BLaER1 (cell line): ENCODE data around the gene RBKS.
A peak's percentile ranks its signal among the peaks of the same experiment; 100 is the strongest.

ENCODE experiments used
- H3K27ac ChIP-seq: shearing (Covaris generic); formaldehyde crosslinking; 2 replicates; pipeline ENCODE4 v1.8.1; 2022
- H3K27me3 ChIP-seq: shearing (Covaris generic); formaldehyde crosslinking; 2 replicates; pipeline ENCODE4 v1.8.1; 2022
- H3K36me3 ChIP-seq: shearing (Covaris generic); formaldehyde crosslinking; 2 replicates; pipeline ENCODE4 v1.8.1; 2022
- H3K4me1 ChIP-seq: shearing (Covaris generic); formaldehyde crosslinking; 2 replicates; pipeline ENCODE4 v1.8.1; 2022
- H3K4me2 ChIP-seq: shearing (Covaris generic); formaldehyde crosslinking; 2 replicates; pipeline ENCODE4 v1.8.1; 2022
- H3K4me3 ChIP-seq: shearing (Covaris generic); formaldehyde crosslinking; 2 replicates; pipeline ENCODE4 v1.8.1; 2022
- H3K9ac ChIP-seq: shearing (Covaris generic); formaldehyde crosslinking; 2 replicates; pipeline ENCODE4 v1.8.1; 2022
- H3K9me3 ChIP-seq: shearing (Covaris generic); formaldehyde crosslinking; 2 replicates; pipeline ENCODE4 v1.8.1; 2022
- H4K20me1 ChIP-seq: shearing (Covaris generic); formaldehyde crosslinking; 2 replicates; pipeline ENCODE4 v1.8.1; 2022
- Cebpa-rat ChIP-seq: shearing (Covaris generic); IDR thresholded peaks from 2 replicates; pipeline ENCODE4 v1.8.1; 2022

RBKS gene

GRCh38 chr2:27920148-27920885 lies 30.1 kb upstream of the RBKS start:
- H3K9me3 ChIP-seq, result 0 out of 2 replicates have a peak, but pooled peaks cover 4% of the 10 kb centered on the region
- H3K27me3 ChIP-seq, result no peaks in the 10 kb centered on the region
- no peak for TF ChIP-seq Cebpa-rat
- H3K27ac ChIP-seq, result no peak overlapping the region
- no peak overlapping the region for H3K9ac ChIP-seq
- H4K20me1 ChIP-seq, result no peaks in the 10 kb centered on the region
- peaks cover 21% of the 10 kb centered on the region for H3K4me1 ChIP-seq
- H3K4me3 ChIP-seq, result no peak overlapping the region
- peak overlapping the region; percentile 25 for H3K4me2 ChIP-seq
- H3K36me3 ChIP-seq, result peaks cover 6% of the 10 kb centered on the region

- H3K27me3 ChIP-seq, result no peaks in the 10 kb centered on the region
- no peak overlapping the region for H3K4me2 ChIP-seq
- no peak for TF ChIP-seq Cebpa-rat
- no peaks in the 10 kb centered on the region for H4K20me1 ChIP-seq
- no peak overlapping the region for H3K9ac ChIP-seq
- H3K27ac ChIP-seq, result no peak overlapping the region
- 0 out of 2 replicates have a peak, but pooled peaks cover 4% of the 10 kb centered on the region for H3K9me3 ChIP-seq
- H3K4me3 ChIP-seq, result no peak overlapping the region
- H3K36me3 ChIP-seq, result peaks cover 10% of the 10 kb centered on the region
- H3K4me1 ChIP-seq, result peaks cover 28% of the 10 kb centered on the region
Observed at GRCh38 chr2:27916293-27916995, 26.3 kb upstream of the RBKS start.

GRCh38 chr2:27915874-27916273 lies 25.7 kb upstream of the RBKS start:
- H3K4me2 ChIP-seq, result peak overlapping the region; percentile 1; the same call in 1 of the 2 replicates
- H3K36me3 ChIP-seq, result peaks cover 10% of the 10 kb centered on the region
- peaks cover 26% of the 10 kb centered on the region for H3K4me1 ChIP-seq
- H3K27ac ChIP-seq, result no peak overlapping the region
- peaks cover under 1% of the 10 kb centered on the region; the same call in 1 of the 2 replicates for H4K20me1 ChIP-seq
- no peak overlapping the region for H3K9ac ChIP-seq
- no peaks in the 10 kb centered on the region for H3K27me3 ChIP-seq
- TF ChIP-seq Cebpa-rat, result no peak
- H3K9me3 ChIP-seq, result 0 out of 2 replicates have a peak, but pooled peaks cover 4% of the 10 kb centered on the region
- H3K4me3 ChIP-seq, result no peak overlapping the region

GRCh38 chr2:27915191-27915590 lies 25.0 kb upstream of the RBKS start:
- H4K20me1 ChIP-seq, result peaks cover 7% of the 10 kb centered on the region; the same call in 1 of the 2 replicates
- no peaks in the 10 kb centered on the region for H3K27me3 ChIP-seq
- 0 out of 2 replicates have a peak, but pooled peaks cover 4% of the 10 kb centered on the region for H3K9me3 ChIP-seq
- H3K36me3 ChIP-seq, result peaks cover 10% of the 10 kb centered on the region
- no peak overlapping the region for H3K27ac ChIP-seq
- H3K4me1 ChIP-seq, result peaks cover 19% of the 10 kb centered on the region
- no peak for TF ChIP-seq Cebpa-rat
- 0 out of 2 replicates have a peak overlapping the region, but pooled peaks have one; percentile 4 for H3K9ac ChIP-seq
- no peak overlapping the region for H3K4me3 ChIP-seq
- peak overlapping the region; percentile 1; the same call in 1 of the 2 replicates for H3K4me2 ChIP-seq

GRCh38 chr2:27914805-27915175 lies 24.6 kb upstream of the RBKS start:
- no peak for TF ChIP-seq Cebpa-rat
- Histone ChIP-seq H3K9ac (0 out of 2 replicates have a peak overlapping the region, but pooled peaks have one; percentile 4), H3K4me3 (no peak overlapping the region), H3K4me1 (peaks cover 15% of the 10 kb centered on the region), H3K36me3 (peaks cover 12% of the 10 kb centered on the region), H4K20me1 (peaks cover 9% of the 10 kb centered on the region; the same call in 1 of the 2 replicates), H3K4me2 (peak overlapping the region; percentile 1; the same call in 1 of the 2 replicates), H3K9me3 (0 out of 2 replicates have a peak, but pooled peaks cover 4% of the 10 kb centered on the region), H3K27ac (no peak overlapping the region), H3K27me3 (no peaks in the 10 kb centered on the region)

GRCh38 chr2:27914041-27914804 lies 24.0 kb upstream of the RBKS start:
- Histone ChIP-seq H3K27me3 (no peaks in the 10 kb centered on the region), H4K20me1 (peaks cover 13% of the 10 kb centered on the region; the same call in 1 of the 2 replicates), H3K4me1 (peaks cover 15% of the 10 kb centered on the region), H3K9me3 (0 out of 2 replicates have a peak, but pooled peaks cover 4% of the 10 kb centered on the region), H3K9ac (no peak overlapping the region), H3K36me3 (peaks cover 12% of the 10 kb centered on the region), H3K27ac (no peak overlapping the region), H3K4me3 (no peak overlapping the region), H3K4me2 (no peak overlapping the region)
- TF ChIP-seq Cebpa-rat, result no peak

- Histone ChIP-seq H3K27ac (no peak overlapping the region), H3K9ac (no peak overlapping the region)
Observed at GRCh38 chr2:27912512-27912911, 22.3 kb upstream of the RBKS start.

GRCh38 chr2:27911458-27912210 lies 21.4 kb upstream of the RBKS start:
- Histone ChIP-seq H3K4me1 (peaks cover 15% of the 10 kb centered on the region), H3K27ac (no peak overlapping the region), H3K27me3 (no peaks in the 10 kb centered on the region), H3K9me3 (no peaks in the 10 kb centered on the region), H3K9ac (no peak overlapping the region), H3K36me3 (peaks cover 14% of the 10 kb centered on the region; the same call in 1 of the 2 replicates), H3K4me3 (no peak overlapping the region), H4K20me1 (peaks cover 23% of the 10 kb centered on the region; the same call in 1 of the 2 replicates), H3K4me2 (no peak overlapping the region)
- no peak for TF ChIP-seq Cebpa-rat

More at GRCh38 chr2:27912512-27912911, 22.3 kb upstream of the RBKS start:
- Histone ChIP-seq H3K4me3 (no peak overlapping the region), H3K4me1 (peaks cover 15% of the 10 kb centered on the region), H3K4me2 (no peak overlapping the region), H3K36me3 (peaks cover 19% of the 10 kb centered on the region), H3K9me3 (0 out of 2 replicates have a peak, but pooled peaks cover 4% of the 10 kb centered on the region), H3K27me3 (no peaks in the 10 kb centered on the region), H4K20me1 (peaks cover 23% of the 10 kb centered on the region; the same call in 1 of the 2 replicates)
- TF ChIP-seq Cebpa-rat, result no peak
